HEK293 (cell line): ENCODE data around the gene HIVEP2.

Experiments used
- CTCF ChIP-seq: fragments of 450-650 bp; formaldehyde crosslinking; IDR thresholded peaks from 2 replicates; pipeline ENCODE4 v1.5.1; 2016; ENCODE audit warnings: missing biosample characterization, missing genetic modification characterization
- HOXC10 ChIP-seq: sonication (generic); formaldehyde crosslinking; IDR thresholded peaks from 2 replicates; pipeline ENCODE4 v1.8.1; 2023; ENCODE audit warnings: mild to moderate bottlenecking, missing genetic modification reagents
- KLF7 ChIP-seq: fragments of 450-650 bp; formaldehyde crosslinking; IDR thresholded peaks from 2 replicates; pipeline ENCODE4 v1.5.1; 2016; ENCODE audit warnings: missing biosample characterization, missing genetic modification characterization, borderline replicate concordance
- REPIN1 ChIP-seq: fragments of 450-650 bp; formaldehyde crosslinking; IDR thresholded peaks from 2 replicates; pipeline ENCODE4 v1.5.1; 2017; ENCODE audit warnings: missing biosample characterization, missing genetic modification characterization, low read depth
- ZNF157 ChIP-seq: fragments of 450-650 bp; formaldehyde crosslinking; IDR thresholded peaks from 2 replicates; pipeline ENCODE4 v1.5.1; 2016; ENCODE audit warnings: missing biosample characterization, missing genetic modification characterization
- ZNF223 ChIP-seq: fragments of 450-650 bp; formaldehyde crosslinking; IDR thresholded peaks from 2 replicates; pipeline ENCODE4 v1.5.1; 2016; ENCODE audit warnings: missing biosample characterization, missing genetic modification characterization
- ZNF24 ChIP-seq: fragments of 450-650 bp; formaldehyde crosslinking; IDR thresholded peaks from 2 replicates; pipeline ENCODE4 v1.5.1; 2016; ENCODE audit warnings: missing biosample characterization, missing genetic modification characterization
- ZNF302 ChIP-seq: fragments of 450-650 bp; formaldehyde crosslinking; IDR thresholded peaks from 2 replicates; pipeline ENCODE4 v1.5.1; 2016; ENCODE audit warnings: missing biosample characterization, missing genetic modification characterization, low read depth
- ZNF416 ChIP-seq: fragments of 450-650 bp; formaldehyde crosslinking; IDR thresholded peaks from 2 replicates; pipeline ENCODE4 v1.5.1; 2016; ENCODE audit warnings: missing biosample characterization, missing genetic modification characterization
- ZNF747 ChIP-seq: fragments of 450-650 bp; formaldehyde crosslinking; IDR thresholded peaks from 2 replicates; pipeline ENCODE4 v1.5.1; 2016; ENCODE audit warnings: missing biosample characterization, missing genetic modification characterization
- TF ChIP-seq, protein P1 (sequence below): fragments of 450-650 bp; formaldehyde crosslinking; conservative IDR thresholded peaks from 2 replicates; pipeline ENCODE4 v1.5.1; 2016; ENCODE audit warnings: low read depth, missing biosample characterization, missing genetic modification characterization

- TF ChIP-seq ZNF157 (tag by site-specific recombination) (no peak), ZNF747 (tag by site-specific recombination) (no peak), ZNF24 (tag by site-specific recombination) (no peak), ZNF416 (tag by site-specific recombination) (no peak), ZNF302 (tag by site-specific recombination) (no peak), CTCF (no peak), KLF7 (tag by site-specific recombination) (no peak), HOXC10 (CRISPR knock-in tag) (no peak), ZNF223 (tag by site-specific recombination) (no peak), REPIN1 (no peak)
- TF ChIP-seq, protein P1, sequence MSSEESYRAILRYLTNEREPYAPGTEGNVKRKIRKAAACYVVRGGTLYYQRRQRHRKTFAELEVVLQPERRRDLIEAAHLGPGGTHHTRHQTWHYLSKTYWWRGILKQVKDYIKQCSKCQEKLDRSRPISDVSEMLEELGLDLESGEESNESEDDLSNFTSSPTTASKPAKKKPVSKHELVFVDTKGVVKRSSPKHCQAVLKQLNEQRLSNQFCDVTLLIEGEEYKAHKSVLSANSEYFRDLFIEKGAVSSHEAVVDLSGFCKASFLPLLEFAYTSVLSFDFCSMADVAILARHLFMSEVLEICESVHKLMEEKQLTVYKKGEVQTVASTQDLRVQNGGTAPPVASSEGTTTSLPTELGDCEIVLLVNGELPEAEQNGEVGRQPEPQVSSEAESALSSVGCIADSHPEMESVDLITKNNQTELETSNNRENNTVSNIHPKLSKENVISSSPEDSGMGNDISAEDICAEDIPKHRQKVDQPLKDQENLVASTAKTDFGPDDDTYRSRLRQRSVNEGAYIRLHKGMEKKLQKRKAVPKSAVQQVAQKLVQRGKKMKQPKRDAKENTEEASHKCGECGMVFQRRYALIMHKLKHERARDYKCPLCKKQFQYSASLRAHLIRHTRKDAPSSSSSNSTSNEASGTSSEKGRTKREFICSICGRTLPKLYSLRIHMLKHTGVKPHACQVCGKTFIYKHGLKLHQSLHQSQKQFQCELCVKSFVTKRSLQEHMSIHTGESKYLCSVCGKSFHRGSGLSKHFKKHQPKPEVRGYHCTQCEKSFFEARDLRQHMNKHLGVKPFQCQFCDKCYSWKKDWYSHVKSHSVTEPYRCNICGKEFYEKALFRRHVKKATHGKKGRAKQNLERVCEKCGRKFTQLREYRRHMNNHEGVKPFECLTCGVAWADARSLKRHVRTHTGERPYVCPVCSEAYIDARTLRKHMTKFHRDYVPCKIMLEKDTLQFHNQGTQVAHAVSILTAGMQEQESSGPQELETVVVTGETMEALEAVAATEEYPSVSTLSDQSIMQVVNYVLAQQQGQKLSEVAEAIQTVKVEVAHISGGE (tag by site-specific recombination) = no peak
These were observed 163.8 kb downstream of the HIVEP2 start for GRCh38 chr6:142781129-142781528.
